GM19467 (cell line): ENCODE data around the gene ZFP57.

Experiments
- ATAC-seq: cut with Tn5 transposase; IDR thresholded peaks from one replicate; pipeline ENCODE4 v1.9.1; 2021; ENCODE audit warnings: mild to moderate bottlenecking, moderate library complexity; ENCODE audit not compliant: unreplicated experiment

Gene ZFP57

GRCh38 chr6:29656157-29656556 lies 24.8 kb downstream of the ZFP57 start:
- no peak for ATAC-seq

GRCh38 chr6:29655658-29656057 lies 25.3 kb downstream of the ZFP57 start:
- ATAC-seq: no peak

GRCh38 chr6:29653452-29654038 lies 27.4 kb downstream of the ZFP57 start:
- ATAC-seq: no peak

- ATAC-seq: no peak
Observed at GRCh38 chr6:29652198-29652584, 28.8 kb downstream of the ZFP57 start.

GRCh38 chr6:29651413-29652197 lies 29.3 kb downstream of the ZFP57 start:
- no peak for ATAC-seq

- ATAC-seq: peak; percentile 95
Observed at GRCh38 chr6:29649701-29650673, 31.0 kb downstream of the ZFP57 start.

GRCh38 chr6:29647927-29648642 lies 32.9 kb downstream of the ZFP57 start:
- no peak for ATAC-seq

- no peak for ATAC-seq
Observed at GRCh38 chr6:29641430-29642148, 39.4 kb downstream of the ZFP57 start.

- ATAC-seq: no peak
Observed at GRCh38 chr6:29637247-29637646, 43.7 kb downstream of the ZFP57 start.

- no peak for ATAC-seq
Observed at GRCh38 chr6:29633534-29633905, 47.4 kb downstream of the ZFP57 start.

- ATAC-seq: peak; percentile 47
Observed at GRCh38 chr6:29632789-29633533, 48.0 kb downstream of the ZFP57 start, which contains the start of gene GABBR1. TSS of gene GABBR1 (minus strand) at chr6:29633183. CDS start at chr6:29632385, 798 bp downstream.

GRCh38 chr6:29631860-29632731 lies 48.9 kb downstream of the ZFP57 start:
- ATAC-seq: peak; percentile 10

GRCh38 chr6:29631209-29631810 lies 49.6 kb downstream of the ZFP57 start:
- no peak for ATAC-seq

GRCh38 chr6:29630315-29630714 lies 50.6 kb downstream of the ZFP57 start:
- no peak for ATAC-seq

GRCh38 chr6:29629571-29629970 lies 51.4 kb downstream of the ZFP57 start:
- no peak for ATAC-seq

- no peak for ATAC-seq
Observed at GRCh38 chr6:29628419-29629281, 52.3 kb downstream of the ZFP57 start.
